OCI-LY7 (cell line): ENCODE measurements around the gene LGALS13.

Experiments
- CTCF ChIP-seq: fragments of 200-600 bp; sonication (generic); conservative IDR thresholded peaks from 2 replicates; pipeline ENCODE4 v1.5.1; 2014; ENCODE audit warnings: mild to moderate bottlenecking, antibody characterized with exemption, low read length, moderate library complexity, mixed read lengths
- EZH2phosphoT487 ChIP-seq: fragments of 200-600 bp; sonication (generic); IDR thresholded peaks from 2 replicates; pipeline ENCODE4 v1.6.1; 2018; ENCODE audit warnings: low read depth, borderline replicate concordance, mild to moderate bottlenecking, mixed run types, antibody characterized with exemption, low read length, moderate library complexity, mixed read lengths

GRCh38 chr19:39655613-39656012 is 53.3 kb downstream of the LGALS13 start, which contains the start of gene LGALS16:
- no peak for TF ChIP-seq CTCF
- TF ChIP-seq EZH2phosphoT487: no peak
